HG03135 (cell line): Measurements from ENCODE around the gene ASCC3.
A peak's percentile ranks its signal among the peaks of the same experiment; 100 is the strongest.

Experiments
- ATAC-seq: cut with Tn5 transposase; IDR thresholded peaks from one replicate; pipeline ENCODE4 v1.9.1; 2021; ENCODE audit warnings: mild to moderate bottlenecking, moderate library complexity; ENCODE audit not compliant: unreplicated experiment

Gene ASCC3, protein sequence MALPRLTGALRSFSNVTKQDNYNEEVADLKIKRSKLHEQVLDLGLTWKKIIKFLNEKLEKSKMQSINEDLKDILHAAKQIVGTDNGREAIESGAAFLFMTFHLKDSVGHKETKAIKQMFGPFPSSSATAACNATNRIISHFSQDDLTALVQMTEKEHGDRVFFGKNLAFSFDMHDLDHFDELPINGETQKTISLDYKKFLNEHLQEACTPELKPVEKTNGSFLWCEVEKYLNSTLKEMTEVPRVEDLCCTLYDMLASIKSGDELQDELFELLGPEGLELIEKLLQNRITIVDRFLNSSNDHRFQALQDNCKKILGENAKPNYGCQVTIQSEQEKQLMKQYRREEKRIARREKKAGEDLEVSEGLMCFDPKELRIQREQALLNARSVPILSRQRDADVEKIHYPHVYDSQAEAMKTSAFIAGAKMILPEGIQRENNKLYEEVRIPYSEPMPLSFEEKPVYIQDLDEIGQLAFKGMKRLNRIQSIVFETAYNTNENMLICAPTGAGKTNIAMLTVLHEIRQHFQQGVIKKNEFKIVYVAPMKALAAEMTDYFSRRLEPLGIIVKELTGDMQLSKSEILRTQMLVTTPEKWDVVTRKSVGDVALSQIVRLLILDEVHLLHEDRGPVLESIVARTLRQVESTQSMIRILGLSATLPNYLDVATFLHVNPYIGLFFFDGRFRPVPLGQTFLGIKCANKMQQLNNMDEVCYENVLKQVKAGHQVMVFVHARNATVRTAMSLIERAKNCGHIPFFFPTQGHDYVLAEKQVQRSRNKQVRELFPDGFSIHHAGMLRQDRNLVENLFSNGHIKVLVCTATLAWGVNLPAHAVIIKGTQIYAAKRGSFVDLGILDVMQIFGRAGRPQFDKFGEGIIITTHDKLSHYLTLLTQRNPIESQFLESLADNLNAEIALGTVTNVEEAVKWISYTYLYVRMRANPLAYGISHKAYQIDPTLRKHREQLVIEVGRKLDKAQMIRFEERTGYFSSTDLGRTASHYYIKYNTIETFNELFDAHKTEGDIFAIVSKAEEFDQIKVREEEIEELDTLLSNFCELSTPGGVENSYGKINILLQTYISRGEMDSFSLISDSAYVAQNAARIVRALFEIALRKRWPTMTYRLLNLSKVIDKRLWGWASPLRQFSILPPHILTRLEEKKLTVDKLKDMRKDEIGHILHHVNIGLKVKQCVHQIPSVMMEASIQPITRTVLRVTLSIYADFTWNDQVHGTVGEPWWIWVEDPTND (N-terminal part only)

DNA sequence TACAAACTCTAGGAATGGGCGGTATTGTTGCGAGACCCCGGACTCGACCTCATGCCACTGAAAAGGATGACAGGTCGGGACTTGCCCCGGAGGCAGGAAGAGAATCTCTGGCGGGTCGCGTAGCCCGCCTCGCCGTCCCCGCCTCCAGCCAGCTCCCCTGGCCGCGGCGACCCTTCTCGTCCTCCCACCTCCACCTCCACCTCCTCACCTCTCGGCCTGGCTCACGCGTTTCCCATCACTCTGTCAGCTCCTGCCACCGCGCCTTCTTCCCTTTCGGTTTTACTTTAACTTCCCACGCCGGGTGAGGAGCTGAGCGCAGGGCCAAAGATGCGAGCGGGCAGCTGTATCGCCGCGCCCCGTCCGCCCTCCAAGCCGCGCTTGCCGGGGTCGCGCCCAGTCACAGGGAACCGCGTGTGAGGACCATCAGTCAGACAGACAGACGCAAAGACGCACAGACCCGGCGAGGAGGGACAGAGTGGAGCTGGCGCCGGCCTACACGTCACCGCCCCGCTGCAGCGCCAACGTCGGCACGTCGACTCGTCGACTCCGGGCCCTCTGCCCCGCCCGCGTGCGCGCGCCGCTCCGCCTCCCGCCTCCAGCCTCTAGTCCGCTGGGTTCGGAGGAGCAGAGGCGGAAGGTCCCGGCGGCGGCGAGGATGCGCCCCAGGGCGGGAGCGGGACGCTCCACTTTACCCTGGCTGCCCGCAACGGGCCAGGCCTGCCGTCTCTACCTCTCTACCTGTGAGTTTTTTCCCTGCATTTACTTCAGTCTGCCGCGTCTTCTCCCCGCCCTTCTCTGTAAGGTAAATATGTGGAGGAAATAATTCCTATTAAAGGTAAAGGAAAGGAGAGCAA is at the start of gene ASCC3:
TSS of gene ASCC3 (minus strand) at position 477 of the 854 bp plus-strand sequence. CDS start 13,332 bp downstream, outside the sequence.
- ATAC-seq, result peak; percentile 98

GRCh38 chr6:100925749-100926148 is 44.6 kb upstream of the ASCC3 start:
- no peak for ATAC-seq

DNA sequence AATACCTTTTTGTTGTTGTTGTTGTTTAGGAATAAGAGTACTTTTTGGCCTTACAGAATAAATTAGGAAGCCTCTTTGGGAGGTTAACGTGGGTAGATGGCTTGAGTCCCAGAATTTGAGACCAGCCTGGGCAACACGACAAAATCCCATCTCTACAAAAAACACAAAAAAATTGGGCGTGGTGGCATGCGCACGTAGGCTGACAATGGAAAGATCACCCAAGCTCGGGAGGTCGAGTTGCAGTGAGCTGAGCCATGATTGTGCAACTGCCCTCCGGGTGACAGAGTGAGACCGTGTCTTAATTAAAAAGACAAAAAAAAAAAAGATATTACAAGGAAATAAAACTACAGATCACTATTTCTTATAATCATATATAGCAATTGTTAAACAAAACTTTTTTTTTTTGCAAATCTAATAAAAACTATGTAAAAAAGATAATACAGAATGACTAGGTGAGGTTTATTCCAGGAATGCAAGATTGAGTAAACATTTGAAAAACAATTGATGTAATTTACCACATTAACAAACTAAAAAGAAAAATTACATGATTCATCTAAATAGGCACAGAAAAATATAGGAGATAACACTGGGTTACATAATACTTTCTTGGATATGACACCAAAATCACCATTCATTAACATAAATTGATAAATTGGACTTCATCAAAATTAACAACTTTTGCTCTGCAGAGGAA is 43.6 kb upstream of the ASCC3 start:
- no peak for ATAC-seq

- ATAC-seq, result no peak
These were observed 42.5 kb upstream of the ASCC3 start for GRCh38 chr6:100923481-100924165.

DNA sequence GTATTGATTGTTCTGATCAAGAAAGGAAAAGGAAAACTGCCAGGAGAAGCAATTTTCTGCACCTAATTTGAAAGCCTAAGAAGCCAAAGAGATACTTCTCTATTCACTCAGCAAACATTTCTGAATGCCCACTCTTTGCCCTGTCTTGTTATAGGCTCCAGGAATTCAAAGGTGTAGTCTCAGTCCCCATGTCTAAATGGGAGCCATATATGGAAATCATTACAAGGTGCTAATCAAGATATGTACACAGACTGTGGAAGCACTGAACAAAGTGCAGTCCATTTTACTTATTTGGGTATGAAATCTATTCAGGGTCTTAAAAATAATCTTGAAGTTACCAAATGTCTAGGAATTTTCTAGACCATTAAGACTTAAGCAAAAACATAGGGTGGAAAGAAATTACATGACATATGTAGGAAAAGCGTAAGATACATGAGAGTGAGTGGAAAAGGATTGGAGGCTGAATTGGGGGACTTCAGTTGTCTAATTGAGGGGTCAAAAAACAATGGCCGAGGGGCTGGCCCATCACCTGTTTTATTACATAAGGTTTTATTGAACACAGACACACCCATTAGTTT is 39.0 kb upstream of the ASCC3 start:
- no peak for ATAC-seq

GRCh38 chr6:100918152-100918551 is 37.0 kb upstream of the ASCC3 start:
- ATAC-seq, result no peak

DNA sequence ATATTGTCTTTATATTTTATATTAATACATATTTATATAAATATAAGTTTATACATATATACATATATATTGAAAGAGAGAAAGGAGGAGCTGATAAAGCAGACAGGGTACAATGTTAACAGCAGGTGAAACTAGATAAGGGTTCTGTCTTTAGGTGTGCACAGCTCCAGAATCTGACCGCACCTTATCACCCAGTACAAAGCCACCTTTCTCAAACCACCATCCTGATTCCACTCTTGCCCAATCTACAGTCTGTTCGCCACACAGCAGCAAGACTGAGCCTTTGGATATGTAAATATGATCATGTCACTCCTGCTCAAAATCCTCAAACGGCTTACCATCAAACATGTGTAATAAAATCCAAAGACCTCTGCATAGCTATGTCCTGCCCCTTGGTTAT is 34.7 kb upstream of the ASCC3 start:
- no peak for ATAC-seq

DNA sequence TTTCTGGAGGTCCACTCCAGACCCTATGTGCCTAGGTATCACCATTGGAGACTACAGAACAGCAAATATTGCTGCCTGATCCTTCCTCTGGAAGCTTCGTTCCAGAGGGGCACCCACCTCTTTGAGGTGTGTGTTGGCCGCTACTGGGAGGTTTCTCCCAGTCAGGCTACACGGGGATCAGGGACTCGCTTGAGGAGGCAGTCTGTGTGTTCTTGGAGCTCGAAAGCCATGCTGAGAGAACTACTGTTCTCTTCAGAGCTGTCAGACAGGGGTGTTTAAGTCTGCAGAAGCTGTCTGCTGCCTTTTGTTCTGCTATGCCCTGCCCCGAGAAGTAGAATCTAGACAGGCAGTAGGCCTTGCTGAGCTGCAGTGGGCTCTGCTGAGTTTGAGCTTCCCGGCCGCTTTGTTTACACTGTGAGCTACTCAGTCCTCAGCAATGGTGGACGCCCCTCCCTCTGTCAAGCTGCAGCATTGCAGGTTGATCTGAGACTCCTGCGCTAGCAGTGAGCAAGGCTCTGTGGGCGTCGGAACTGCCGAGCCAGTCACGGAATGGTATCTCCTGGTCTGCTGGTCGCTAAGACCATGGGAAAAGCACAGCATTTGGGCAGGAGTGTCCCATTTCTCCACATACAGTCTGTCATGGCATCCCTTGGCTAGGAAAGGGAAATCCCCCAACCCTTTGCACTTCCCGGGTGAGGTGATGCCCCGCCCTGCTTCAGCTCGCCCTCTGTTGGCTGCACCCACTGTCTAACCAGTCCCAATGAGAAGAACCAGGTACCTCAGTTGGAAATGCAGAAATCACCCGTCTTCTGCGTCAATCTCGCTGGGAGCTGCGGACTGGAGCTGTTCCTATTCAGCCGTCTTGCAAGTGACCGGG is 32.5 kb upstream of the ASCC3 start:
- no peak for ATAC-seq

DNA sequence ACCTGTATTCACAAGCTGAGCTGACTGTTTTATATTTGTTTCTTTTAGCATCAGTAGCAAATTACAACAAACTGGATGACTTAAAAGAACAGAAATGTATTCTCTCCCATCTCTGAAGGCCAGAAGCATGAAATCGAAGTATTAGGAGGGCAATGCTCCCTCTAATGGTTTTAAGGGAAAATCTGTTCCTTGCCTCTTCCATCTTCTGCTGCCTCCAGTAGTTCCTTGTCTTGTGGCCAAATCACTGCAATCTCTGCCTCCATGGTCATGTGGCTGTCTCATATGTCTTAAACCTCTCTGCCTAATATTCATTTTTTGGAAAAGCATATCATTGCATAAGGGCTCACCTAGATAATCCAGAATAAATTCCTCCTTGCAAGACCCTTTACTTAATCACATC is 25.2 kb upstream of the ASCC3 start:
- ATAC-seq, result no peak

DNA sequence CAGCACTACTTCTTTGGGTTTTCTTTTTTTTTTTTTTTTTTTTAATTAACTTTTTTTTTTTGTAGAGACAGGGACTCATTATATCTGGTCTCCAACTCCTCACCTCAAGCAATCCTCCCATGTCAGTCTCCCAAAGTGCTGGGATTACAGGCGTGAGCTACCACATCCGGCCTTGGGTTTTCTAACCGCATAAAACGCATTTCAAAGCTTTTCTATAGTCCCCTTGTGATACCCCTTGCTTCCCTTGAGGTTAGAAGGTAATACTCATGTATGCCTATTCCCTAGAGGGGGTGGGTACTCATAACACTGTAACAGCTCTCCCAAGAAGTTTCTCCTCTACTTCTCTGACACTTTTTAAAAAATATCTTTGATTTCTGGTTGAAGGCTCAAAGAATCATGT is 23.9 kb upstream of the ASCC3 start:
- no peak for ATAC-seq

- ATAC-seq, result no peak
These were observed 23.2 kb upstream of the ASCC3 start for GRCh38 chr6:100904316-100904715.

DNA sequence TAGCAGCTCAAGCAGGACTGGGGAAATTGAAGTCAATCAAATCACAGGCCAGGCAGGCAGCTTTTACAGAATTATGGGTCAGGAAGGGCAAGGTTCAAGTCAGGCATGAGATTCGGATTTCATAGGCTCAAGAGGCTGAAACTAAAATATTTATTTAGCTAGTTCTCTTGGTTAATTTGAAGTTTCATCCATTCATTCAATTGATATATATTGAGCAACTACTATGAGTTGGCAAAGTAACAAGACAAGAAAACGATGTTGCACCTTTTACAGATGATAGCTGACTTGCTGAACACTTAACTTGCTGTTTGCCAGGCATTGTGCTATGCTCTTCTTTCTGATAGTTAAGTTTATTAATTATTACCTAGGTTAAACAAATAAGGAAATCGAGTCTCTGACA is 20.5 kb upstream of the ASCC3 start:
- no peak for ATAC-seq

DNA sequence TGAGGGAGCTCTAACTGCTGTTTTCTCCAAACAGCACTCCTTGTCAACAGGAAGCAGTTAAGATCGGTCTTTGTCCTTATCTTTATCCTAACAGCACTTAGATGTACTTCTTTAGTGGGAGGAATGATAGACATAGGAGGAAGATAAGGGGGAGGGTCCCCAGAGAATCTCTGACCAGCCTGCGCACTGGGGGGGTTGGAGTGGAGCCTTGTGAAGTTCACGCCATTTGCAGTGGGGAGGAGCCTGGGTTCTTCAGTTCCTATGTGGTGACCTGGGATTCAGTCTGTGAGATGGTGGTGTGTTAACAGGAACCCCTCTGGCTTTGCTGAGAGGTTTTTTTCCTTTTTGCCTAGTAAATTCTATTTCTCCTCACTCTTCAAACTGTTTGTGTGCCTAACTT is 18.1 kb upstream of the ASCC3 start:
- no peak for ATAC-seq

GRCh38 chr6:100897671-100898070 is 16.5 kb upstream of the ASCC3 start:
- no peak for ATAC-seq

DNA sequence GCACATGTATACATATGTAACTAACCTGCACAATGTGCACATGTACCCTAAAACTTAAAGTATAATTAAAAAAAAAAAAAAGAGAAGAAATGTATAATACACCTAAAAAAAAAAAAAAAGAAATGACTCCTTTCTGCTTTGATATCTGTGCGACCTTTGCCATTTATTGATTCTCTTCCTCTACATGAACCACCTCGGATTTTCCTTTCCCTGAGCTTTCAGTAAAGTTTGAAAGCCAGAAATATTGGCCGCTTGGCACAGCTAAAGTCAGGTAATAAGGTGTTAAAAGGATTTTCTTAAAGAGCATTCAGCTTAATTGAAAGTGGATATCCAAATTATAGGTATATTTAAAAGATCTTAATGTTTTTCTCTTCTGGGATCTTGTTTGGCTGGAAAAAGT is 12.6 kb upstream of the ASCC3 start:
- no peak for ATAC-seq

GRCh38 chr6:100892693-100893092 is 11.6 kb upstream of the ASCC3 start:
- ATAC-seq, result no peak

GRCh38 chr6:100892116-100892515 is 11.0 kb upstream of the ASCC3 start:
- ATAC-seq, result no peak

- ATAC-seq, result no peak
These were observed 9.9 kb upstream of the ASCC3 start for GRCh38 chr6:100891079-100891478.
